Glutamatergic neuron (in vitro differentiated cells): Measurements from ENCODE around the gene ZNF629. TPM values are rescaled to one million over a fixed set of nuclear protein-coding genes. Genes with fewer than 3 reads are reported as not detected.

ENCODE experiments used
- DNase-seq: peaks from one replicate; pipeline ENCODE4 v3.0.0; 2022
- H3K27ac Mint-ChIP-seq: one replicate; pipeline ENCODE4 v1.8.0; 2020; ENCODE audit warnings: mild to moderate bottlenecking, mixed read lengths, inconsistent platforms; ENCODE audit not compliant: unreplicated experiment
- H3K27me3 Mint-ChIP-seq: one replicate; pipeline ENCODE4 v1.8.0; 2020; ENCODE audit warnings: mild to moderate bottlenecking, moderate library complexity, mixed read lengths, inconsistent platforms; ENCODE audit not compliant: unreplicated experiment
- H3K36me3 Mint-ChIP-seq: one replicate; pipeline ENCODE4 v1.8.0; 2020; ENCODE audit warnings: mild to moderate bottlenecking, mixed read lengths, inconsistent platforms; ENCODE audit not compliant: unreplicated experiment
- H3K4me1 Mint-ChIP-seq: one replicate; pipeline ENCODE4 v1.8.0; 2020; ENCODE audit warnings: mild to moderate bottlenecking, low read depth, mixed read lengths, inconsistent platforms; ENCODE audit not compliant: unreplicated experiment
- H3K4me3 Mint-ChIP-seq: one replicate; pipeline ENCODE4 v1.8.0; 2020; ENCODE audit warnings: mild to moderate bottlenecking, mixed read lengths, inconsistent platforms; ENCODE audit not compliant: unreplicated experiment
- H3K9me3 Mint-ChIP-seq: one replicate; pipeline ENCODE4 v1.8.0; 2020; ENCODE audit warnings: mild to moderate bottlenecking, moderate library complexity, mixed read lengths, inconsistent platforms; ENCODE audit not compliant: unreplicated experiment
- CTCF ChIP-seq: fragments of 200-600 bp; sonication (generic); IDR thresholded peaks from one replicate; pipeline ENCODE4 v1.5.0; 2021; ENCODE audit not compliant: partially characterized antibody, unreplicated experiment
- total RNA-seq: library from RNA; stranded (reverse); fragmentation: NEBNext Ultra II Directional; extraction: Animal tissue kit (Norgen Biotek cat#: 25700); gene quantifications from one replicate; pipeline ENCODE4 v1.2.1, GENCODE V29; 2021; ENCODE audit not compliant: unreplicated experiment

The ZNF629 gene
- total RNA-seq, 1 donor from 2014 or later: 42.5 TPM

GRCh38 chr16:30785126-30786106 lies 1.6 kb downstream of the ZNF629 start:
- no peak for DNase-seq
- H3K27me3 Mint-ChIP-seq: peaks cover 2% of the 10 kb centered on the region
- no peak for TF ChIP-seq CTCF

GRCh38 chr16:30784215-30784614 lies 2.8 kb downstream of the ZNF629 start:
- Mint-ChIP-seq H3K36me3 (no peaks in the 10 kb centered on the region), H3K4me1 (peaks cover 14% of the 10 kb centered on the region), H3K27me3 (peaks cover 5% of the 10 kb centered on the region), H3K4me3 (no peak overlapping the region), H3K27ac (no peak overlapping the region), H3K9me3 (peaks cover 7% of the 10 kb centered on the region)
- TF ChIP-seq CTCF: no peak
- DNase-seq: no peak

More at GRCh38 chr16:30785126-30786106, 1.6 kb downstream of the ZNF629 start:
- Mint-ChIP-seq H3K36me3 (no peaks in the 10 kb centered on the region), H3K27ac (peak overlapping the region; percentile 83), H3K4me1 (peaks cover 14% of the 10 kb centered on the region), H3K4me3 (peak overlapping the region; percentile 92), H3K9me3 (peaks cover 4% of the 10 kb centered on the region)

- Mint-ChIP-seq H3K36me3 (no peaks in the 10 kb centered on the region), H3K9me3 (peaks cover 10% of the 10 kb centered on the region), H3K4me1 (peaks cover 19% of the 10 kb centered on the region), H3K27ac (no peak overlapping the region), H3K4me3 (no peak overlapping the region), H3K27me3 (peaks cover 5% of the 10 kb centered on the region)
- TF ChIP-seq CTCF: no peak
- DNase-seq: no peak
Measured at GRCh38 chr16:30783280-30784109, 3.5 kb downstream of the ZNF629 start.

GRCh38 chr16:30782486-30783279 lies 4.3 kb downstream of the ZNF629 start:
- H3K27me3 Mint-ChIP-seq: peaks cover 8% of the 10 kb centered on the region
- peaks cover 10% of the 10 kb centered on the region for H3K9me3 Mint-ChIP-seq
- no peaks in the 10 kb centered on the region for H3K36me3 Mint-ChIP-seq
- H3K4me1 Mint-ChIP-seq: peaks cover 18% of the 10 kb centered on the region
- H3K4me3 Mint-ChIP-seq: no peak overlapping the region
- no peak overlapping the region for H3K27ac Mint-ChIP-seq
- TF ChIP-seq CTCF: no peak
- DNase-seq: no peak
